IPS-15b (cell line): ENCODE measurements around the gene LPAR2.
A peak's percentile ranks its signal among the peaks of the same experiment; 100 is the strongest.

Experiments used
- H3K27me3 ChIP-seq: one replicate; pipeline ENCODE4 v1.6.1; 2013; ENCODE audit warnings: low read length; ENCODE audit not compliant: control insufficient read depth, insufficient read depth
- H3K36me3 ChIP-seq: one replicate; pipeline ENCODE4 v1.6.1; 2013; ENCODE audit warnings: low read length; ENCODE audit not compliant: control insufficient read depth, insufficient read depth
- H3K4me1 ChIP-seq: one replicate; pipeline ENCODE4 v1.6.1; 2013; ENCODE audit warnings: mild to moderate bottlenecking, low read length; ENCODE audit not compliant: control insufficient read depth, insufficient read depth
- H3K4me3 ChIP-seq: one replicate; pipeline ENCODE4 v1.5.1; 2013; ENCODE audit warnings: low read depth, low read length
- H3K9ac ChIP-seq: one replicate; pipeline ENCODE4 v1.6.1; 2013; ENCODE audit warnings: low read depth, mild to moderate bottlenecking, low read length
- H3K9me3 ChIP-seq: one replicate; pipeline ENCODE4 v1.6.1; 2013; ENCODE audit warnings: mild to moderate bottlenecking, low read length; ENCODE audit not compliant: control insufficient read depth, insufficient read depth

The LPAR2 gene

GRCh38 chr19:19651076-19651475, 23.1 kb upstream of the LPAR2 start:
- Histone ChIP-seq H3K4me3 (no peak overlapping the region), H3K36me3 (peaks cover 85% of the 10 kb centered on the region), H3K9me3 (no peaks in the 10 kb centered on the region), H3K27me3 (no peaks in the 10 kb centered on the region), H3K4me1 (no peaks in the 10 kb centered on the region), H3K9ac (no peak overlapping the region)

GRCh38 chr19:19650331-19650730, 22.3 kb upstream of the LPAR2 start:
- no peaks in the 10 kb centered on the region for H3K27me3 ChIP-seq
- no peaks in the 10 kb centered on the region for H3K9me3 ChIP-seq
- peaks cover 85% of the 10 kb centered on the region for H3K36me3 ChIP-seq
- no peak overlapping the region for H3K9ac ChIP-seq
- H3K4me1 ChIP-seq = no peaks in the 10 kb centered on the region
- no peak overlapping the region for H3K4me3 ChIP-seq

GRCh38 chr19:19649580-19649995, 21.6 kb upstream of the LPAR2 start:
- Histone ChIP-seq H3K4me1 (no peaks in the 10 kb centered on the region), H3K4me3 (no peak overlapping the region), H3K36me3 (peaks cover 85% of the 10 kb centered on the region), H3K9ac (no peak overlapping the region), H3K27me3 (no peaks in the 10 kb centered on the region), H3K9me3 (no peaks in the 10 kb centered on the region)

GRCh38 chr19:19649155-19649554, 21.1 kb upstream of the LPAR2 start:
- Histone ChIP-seq H3K9ac (no peak overlapping the region), H3K27me3 (no peaks in the 10 kb centered on the region), H3K4me1 (no peaks in the 10 kb centered on the region), H3K4me3 (no peak overlapping the region), H3K9me3 (no peaks in the 10 kb centered on the region), H3K36me3 (peaks cover 81% of the 10 kb centered on the region)

- Histone ChIP-seq H3K9ac (no peak overlapping the region), H3K27me3 (no peaks in the 10 kb centered on the region), H3K9me3 (no peaks in the 10 kb centered on the region), H3K36me3 (peaks cover 63% of the 10 kb centered on the region), H3K4me3 (no peak overlapping the region), H3K4me1 (no peaks in the 10 kb centered on the region)
Observed at GRCh38 chr19:19647037-19647835, 19.2 kb upstream of the LPAR2 start.

- Histone ChIP-seq H3K4me3 (no peak overlapping the region), H3K9ac (no peak overlapping the region), H3K9me3 (no peaks in the 10 kb centered on the region), H3K4me1 (no peaks in the 10 kb centered on the region), H3K27me3 (no peaks in the 10 kb centered on the region), H3K36me3 (peaks cover 44% of the 10 kb centered on the region)
Observed at GRCh38 chr19:19645233-19645870, 17.3 kb upstream of the LPAR2 start.

- Histone ChIP-seq H3K36me3 (peaks cover 31% of the 10 kb centered on the region), H3K4me1 (no peaks in the 10 kb centered on the region), H3K27me3 (no peaks in the 10 kb centered on the region), H3K9me3 (no peaks in the 10 kb centered on the region), H3K4me3 (no peak overlapping the region), H3K9ac (no peak overlapping the region)
Observed at GRCh38 chr19:19644054-19644388, 16.0 kb upstream of the LPAR2 start.

GRCh38 chr19:19643158-19644053, 15.4 kb upstream of the LPAR2 start, which contains the start of gene GMIP:
TSS of gene GMIP (minus strand) at chr19:19643657. CDS start at chr19:19643529, 128 bp downstream.
- Histone ChIP-seq H3K9ac (peak within 1 kb of the TSS; percentile 76), H3K4me1 (no peaks in the 10 kb centered on the region), H3K9me3 (no peaks in the 10 kb centered on the region), H3K4me3 (peak within 1 kb of the TSS; percentile 80), H3K36me3 (peaks cover 30% of the 10 kb centered on the region), H3K27me3 (no peaks in the 10 kb centered on the region)

GRCh38 chr19:19642506-19643157, 14.6 kb upstream of the LPAR2 start:
- peaks cover 29% of the 10 kb centered on the region for H3K36me3 ChIP-seq
- H3K9me3 ChIP-seq = no peaks in the 10 kb centered on the region
- no peaks in the 10 kb centered on the region for H3K4me1 ChIP-seq
- H3K27me3 ChIP-seq = no peaks in the 10 kb centered on the region
- H3K9ac ChIP-seq = peak overlapping the region; percentile 76
- peak overlapping the region; percentile 80 for H3K4me3 ChIP-seq

GRCh38 chr19:19637523-19638251, 9.7 kb upstream of the LPAR2 start:
- no peaks in the 10 kb centered on the region for H3K9me3 ChIP-seq

GRCh38 chr19:19637186-19637522, 9.1 kb upstream of the LPAR2 start:
- Histone ChIP-seq H3K9me3 (no peaks in the 10 kb centered on the region), H3K4me3 (peak overlapping the region; percentile 37)

More at GRCh38 chr19:19637523-19638251, 9.7 kb upstream of the LPAR2 start:
- no peaks in the 10 kb centered on the region for H3K4me1 ChIP-seq
- peak overlapping the region; percentile 37 for H3K4me3 ChIP-seq
- H3K9ac ChIP-seq = no peak overlapping the region
- H3K36me3 ChIP-seq = peaks cover 15% of the 10 kb centered on the region
- no peaks in the 10 kb centered on the region for H3K27me3 ChIP-seq

More at GRCh38 chr19:19637186-19637522, 9.1 kb upstream of the LPAR2 start:
- peaks cover 15% of the 10 kb centered on the region for H3K36me3 ChIP-seq
- H3K9ac ChIP-seq = no peak overlapping the region
- no peaks in the 10 kb centered on the region for H3K4me1 ChIP-seq
- no peaks in the 10 kb centered on the region for H3K27me3 ChIP-seq
